Right lobe of liver (tissue), 4 donors: ENCODE measurements around the gene SULT1C4.

Experiments used
- POLR2A ChIP-seq: fragments of 450-650 bp; IDR thresholded peaks from one replicate; pipeline ENCODE4 v1.6.1; 2017; ENCODE audit warnings: antibody characterized with exemption, mild to moderate bottlenecking
- TF ChIP-seq, protein P1 (sequence below), 4 donors: fragments of 200-600 bp in 3 of 4; fragments of 450-650 bp in 1 of 4; IDR thresholded peaks; one replicate each; pipeline versions ENCODE4 v1.5.1 to v1.8.0; 2016 to 2022; ENCODE audit warnings: antibody characterized with exemption in 4 of 4, mild to moderate bottlenecking in 2 of 4
- donor health status: DM: no; HTN: no; CAD: no.
- donor health status: DM: no; HTN: no; CAD: no.
- donor health status: DM: no; HTN: yes; CAD: no.

- TF ChIP-seq, protein P1, sequence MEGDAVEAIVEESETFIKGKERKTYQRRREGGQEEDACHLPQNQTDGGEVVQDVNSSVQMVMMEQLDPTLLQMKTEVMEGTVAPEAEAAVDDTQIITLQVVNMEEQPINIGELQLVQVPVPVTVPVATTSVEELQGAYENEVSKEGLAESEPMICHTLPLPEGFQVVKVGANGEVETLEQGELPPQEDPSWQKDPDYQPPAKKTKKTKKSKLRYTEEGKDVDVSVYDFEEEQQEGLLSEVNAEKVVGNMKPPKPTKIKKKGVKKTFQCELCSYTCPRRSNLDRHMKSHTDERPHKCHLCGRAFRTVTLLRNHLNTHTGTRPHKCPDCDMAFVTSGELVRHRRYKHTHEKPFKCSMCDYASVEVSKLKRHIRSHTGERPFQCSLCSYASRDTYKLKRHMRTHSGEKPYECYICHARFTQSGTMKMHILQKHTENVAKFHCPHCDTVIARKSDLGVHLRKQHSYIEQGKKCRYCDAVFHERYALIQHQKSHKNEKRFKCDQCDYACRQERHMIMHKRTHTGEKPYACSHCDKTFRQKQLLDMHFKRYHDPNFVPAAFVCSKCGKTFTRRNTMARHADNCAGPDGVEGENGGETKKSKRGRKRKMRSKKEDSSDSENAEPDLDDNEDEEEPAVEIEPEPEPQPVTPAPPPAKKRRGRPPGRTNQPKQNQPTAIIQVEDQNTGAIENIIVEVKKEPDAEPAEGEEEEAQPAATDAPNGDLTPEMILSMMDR (IDR thresholded peaks at IDR 0.05), result no peak
- no peak for TF ChIP-seq POLR2A
Measured at GRCh38 chr2:108346827-108347226, 30.9 kb upstream of the SULT1C4 start.
